ENCODE data around the gene UROS. TPM values are rescaled to one million over a fixed set of nuclear protein-coding genes. Genes with fewer than 3 reads are reported as not detected.

Gene UROS
- total RNA-seq, 1 donor from 2014 or later = 64.6 TPM

DNA sequence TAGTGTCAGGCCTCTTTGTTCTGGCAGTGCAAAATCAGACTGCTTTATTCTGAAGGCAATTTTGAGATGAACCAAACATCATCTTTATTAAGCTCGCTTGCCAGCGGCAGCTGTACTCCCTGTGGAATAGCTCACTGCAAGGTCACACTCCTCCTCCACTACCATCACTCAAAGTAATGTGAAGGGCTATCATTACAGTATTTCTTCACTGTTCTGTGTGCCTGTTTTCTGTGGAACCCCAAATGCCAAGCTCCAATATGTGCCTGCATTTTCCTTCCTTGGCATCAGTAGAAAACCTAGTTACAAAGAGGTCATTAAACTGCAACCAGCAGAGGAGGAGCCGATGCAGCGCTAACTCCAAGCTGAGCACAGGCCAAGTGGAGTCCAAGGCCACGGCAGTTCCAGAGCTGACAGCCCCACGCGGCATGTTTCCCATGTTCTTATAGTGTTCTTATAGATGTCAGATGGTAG, 21.7 kb upstream of the UROS start:
- H4K20me1 ChIP-seq (ENCODE audit: insufficient read depth, low read length) = peaks cover 13% of the 10 kb centered on the region
- H3K9me3 Mint-ChIP-seq (ENCODE audit: unreplicated experiment) = no peaks in the 10 kb centered on the region
- H3K36me3 ChIP-seq (ENCODE audit: insufficient read depth, low read length) = peaks cover 18% of the 10 kb centered on the region
- H3K4me2 ChIP-seq (ENCODE audit: low read length) = no peak overlapping the region
- H3K79me2 ChIP-seq (ENCODE audit: insufficient read depth, low read length) = no peaks in the 10 kb centered on the region
- H3K36me3 Mint-ChIP-seq (ENCODE audit: low read depth, unreplicated experiment) = peaks cover 21% of the 10 kb centered on the region
- no peak overlapping the region for H3K4me3 Mint-ChIP-seq (ENCODE audit: unreplicated experiment)
- no peak overlapping the region for H3K27ac Mint-ChIP-seq (ENCODE audit: unreplicated experiment)
- no peak overlapping the region for H2AFZ ChIP-seq (ENCODE audit: low read depth, low read length)
- FAIRE-seq (no peak), DNase-seq (ENCODE audit: low read depth) (no peak)
- peaks cover 6% of the 10 kb centered on the region for H3K4me1 Mint-ChIP-seq (ENCODE audit: low read depth, unreplicated experiment)
- peaks cover 4% of the 10 kb centered on the region for H3K4me1 ChIP-seq (ENCODE audit: insufficient read depth, low read length)
- TF ChIP-seq, protein P1, sequence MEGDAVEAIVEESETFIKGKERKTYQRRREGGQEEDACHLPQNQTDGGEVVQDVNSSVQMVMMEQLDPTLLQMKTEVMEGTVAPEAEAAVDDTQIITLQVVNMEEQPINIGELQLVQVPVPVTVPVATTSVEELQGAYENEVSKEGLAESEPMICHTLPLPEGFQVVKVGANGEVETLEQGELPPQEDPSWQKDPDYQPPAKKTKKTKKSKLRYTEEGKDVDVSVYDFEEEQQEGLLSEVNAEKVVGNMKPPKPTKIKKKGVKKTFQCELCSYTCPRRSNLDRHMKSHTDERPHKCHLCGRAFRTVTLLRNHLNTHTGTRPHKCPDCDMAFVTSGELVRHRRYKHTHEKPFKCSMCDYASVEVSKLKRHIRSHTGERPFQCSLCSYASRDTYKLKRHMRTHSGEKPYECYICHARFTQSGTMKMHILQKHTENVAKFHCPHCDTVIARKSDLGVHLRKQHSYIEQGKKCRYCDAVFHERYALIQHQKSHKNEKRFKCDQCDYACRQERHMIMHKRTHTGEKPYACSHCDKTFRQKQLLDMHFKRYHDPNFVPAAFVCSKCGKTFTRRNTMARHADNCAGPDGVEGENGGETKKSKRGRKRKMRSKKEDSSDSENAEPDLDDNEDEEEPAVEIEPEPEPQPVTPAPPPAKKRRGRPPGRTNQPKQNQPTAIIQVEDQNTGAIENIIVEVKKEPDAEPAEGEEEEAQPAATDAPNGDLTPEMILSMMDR (IDR thresholded peaks at IDR 0.05; ENCODE audit: insufficient read depth, low read depth, low read length) = no peak
- no peak for TF ChIP-seq EZH2 (IDR thresholded peaks at IDR 0.05; ENCODE audit: insufficient read depth, low read length)
- H3K4me3 ChIP-seq (ENCODE audit: insufficient read depth, low read depth, low read length) = no peak overlapping the region
- no peaks in the 10 kb centered on the region for H3K9me3 ChIP-seq (ENCODE audit: insufficient read depth, low read depth, low read length)
- H3K27me3 Mint-ChIP-seq (ENCODE audit: low read depth, unreplicated experiment) = no peaks in the 10 kb centered on the region
- H3K27me3 ChIP-seq (ENCODE audit: insufficient read depth, low read length) = no peaks in the 10 kb centered on the region
- no peak overlapping the region for H3K9ac ChIP-seq (ENCODE audit: low read length)
- H3K27ac ChIP-seq (ENCODE audit: low read depth, low read length) = no peak overlapping the region

DNA sequence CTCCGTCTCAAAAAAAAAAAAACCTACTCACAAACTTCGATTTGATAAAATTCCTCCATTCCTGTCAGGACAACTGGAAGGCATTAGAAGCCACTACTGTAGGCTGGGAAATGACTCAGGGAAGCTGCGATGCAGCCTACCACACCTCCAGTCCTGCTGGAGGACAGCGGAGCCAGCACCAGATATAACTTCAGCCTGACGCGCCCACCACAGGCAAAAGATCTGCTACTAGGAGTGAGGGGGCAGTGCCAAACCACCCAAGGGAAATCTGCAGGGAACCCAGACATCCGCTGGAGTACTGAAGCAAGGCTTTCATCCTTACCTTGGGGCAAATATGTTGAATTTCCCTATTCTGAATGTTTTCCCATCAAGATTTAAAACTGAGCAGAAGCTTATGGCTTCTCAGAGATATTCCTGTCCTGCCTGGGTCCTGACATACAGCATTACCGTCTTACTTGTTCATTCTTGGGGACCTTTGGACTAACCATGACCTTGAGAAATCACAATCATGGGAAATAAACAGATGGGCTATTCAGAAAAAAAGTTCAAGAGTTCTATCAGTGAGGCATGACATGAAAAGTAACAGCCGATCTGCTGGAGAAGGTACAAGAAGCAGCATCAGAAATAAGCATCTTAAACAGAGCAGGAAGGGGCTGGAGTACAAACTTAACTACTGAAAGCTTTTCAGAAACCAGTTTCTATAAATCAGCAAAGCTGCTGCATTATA, 20.7 kb upstream of the UROS start:
- H3K4me1 Mint-ChIP-seq (ENCODE audit: low read depth, unreplicated experiment) = peaks cover 6% of the 10 kb centered on the region
- peaks cover 16% of the 10 kb centered on the region for H4K20me1 ChIP-seq (ENCODE audit: insufficient read depth, low read length)
- no peak for FAIRE-seq

More for the DNA sequence above, 20.7 kb upstream of the UROS start:
- Histone ChIP-seq H3K4me2 (ENCODE audit: low read length) (no peak overlapping the region), H3K27me3 (ENCODE audit: insufficient read depth, low read length) (no peaks in the 10 kb centered on the region), H3K4me3 (ENCODE audit: insufficient read depth, low read depth, low read length) (no peak overlapping the region), H2AFZ (ENCODE audit: low read depth, low read length) (no peak overlapping the region), H3K27ac (ENCODE audit: low read depth, low read length) (no peak overlapping the region), H3K36me3 (ENCODE audit: insufficient read depth, low read length) (peaks cover 18% of the 10 kb centered on the region), H3K9me3 (ENCODE audit: insufficient read depth, low read depth, low read length) (no peaks in the 10 kb centered on the region), H3K9ac (ENCODE audit: low read length) (no peak overlapping the region), H3K4me1 (ENCODE audit: insufficient read depth, low read length) (peaks cover 4% of the 10 kb centered on the region), H3K79me2 (ENCODE audit: insufficient read depth, low read length) (no peaks in the 10 kb centered on the region)
- H3K27ac Mint-ChIP-seq (ENCODE audit: unreplicated experiment) = no peak overlapping the region
- H3K27me3 Mint-ChIP-seq (ENCODE audit: low read depth, unreplicated experiment) = no peaks in the 10 kb centered on the region
- no peaks in the 10 kb centered on the region for H3K9me3 Mint-ChIP-seq (ENCODE audit: unreplicated experiment)
- DNase-seq (ENCODE audit: low read depth) = peak; percentile 12
- TF ChIP-seq, protein P1 (IDR thresholded peaks at IDR 0.05; ENCODE audit: insufficient read depth, low read depth, low read length) = no peak
- no peak for TF ChIP-seq EZH2 (IDR thresholded peaks at IDR 0.05; ENCODE audit: insufficient read depth, low read length)
- no peak overlapping the region for H3K4me3 Mint-ChIP-seq (ENCODE audit: unreplicated experiment)
- H3K36me3 Mint-ChIP-seq (ENCODE audit: low read depth, unreplicated experiment) = peaks cover 21% of the 10 kb centered on the region

Data from astrocyte (in vitro differentiated cells and primary cell).